ENCODE measurements around the gene CD24.
"Not testable (repeated sequence)": the region's sequence is repeated elsewhere in the genome, so short reads cannot be mapped to it uniquely, and the experiment has no call there.

DNA sequence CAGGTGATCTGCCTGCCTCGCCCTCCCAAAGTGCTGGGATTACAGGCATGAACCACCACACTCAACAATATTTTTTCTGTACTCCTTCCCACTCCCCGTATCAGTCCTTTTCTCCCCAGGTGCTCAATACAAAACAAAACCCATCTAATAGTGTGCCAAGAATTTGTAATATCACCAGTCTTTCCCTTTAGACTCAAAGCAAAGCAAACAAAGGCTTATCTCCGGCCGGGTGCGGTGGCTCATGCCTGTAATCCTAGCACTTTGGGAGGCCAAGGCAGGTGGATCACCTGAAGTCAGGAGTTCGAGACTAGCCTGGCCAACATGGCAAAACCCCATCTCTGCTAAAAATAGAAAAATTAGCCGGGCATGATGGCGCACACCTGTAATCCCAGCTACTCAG is 45.1 kb upstream of the CD24 start:
- TF ChIP-seq, protein P1, sequence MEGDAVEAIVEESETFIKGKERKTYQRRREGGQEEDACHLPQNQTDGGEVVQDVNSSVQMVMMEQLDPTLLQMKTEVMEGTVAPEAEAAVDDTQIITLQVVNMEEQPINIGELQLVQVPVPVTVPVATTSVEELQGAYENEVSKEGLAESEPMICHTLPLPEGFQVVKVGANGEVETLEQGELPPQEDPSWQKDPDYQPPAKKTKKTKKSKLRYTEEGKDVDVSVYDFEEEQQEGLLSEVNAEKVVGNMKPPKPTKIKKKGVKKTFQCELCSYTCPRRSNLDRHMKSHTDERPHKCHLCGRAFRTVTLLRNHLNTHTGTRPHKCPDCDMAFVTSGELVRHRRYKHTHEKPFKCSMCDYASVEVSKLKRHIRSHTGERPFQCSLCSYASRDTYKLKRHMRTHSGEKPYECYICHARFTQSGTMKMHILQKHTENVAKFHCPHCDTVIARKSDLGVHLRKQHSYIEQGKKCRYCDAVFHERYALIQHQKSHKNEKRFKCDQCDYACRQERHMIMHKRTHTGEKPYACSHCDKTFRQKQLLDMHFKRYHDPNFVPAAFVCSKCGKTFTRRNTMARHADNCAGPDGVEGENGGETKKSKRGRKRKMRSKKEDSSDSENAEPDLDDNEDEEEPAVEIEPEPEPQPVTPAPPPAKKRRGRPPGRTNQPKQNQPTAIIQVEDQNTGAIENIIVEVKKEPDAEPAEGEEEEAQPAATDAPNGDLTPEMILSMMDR (IDR thresholded peaks at IDR 0.05) = not testable (repeated sequence)
- TF ChIP-seq POLR2A, POLR2AphosphoS5, EP300 (IDR thresholded peaks at IDR 0.05): not testable (repeated sequence)

All from stomach (tissue), 4 donors.